Retina (tissue), 1 donor: ENCODE measurements around the gene CPEB4.

Source experiments
- DNase-seq: peaks from one replicate; pipeline ENCODE4 v3.0.0-alpha.2; 2016

The CPEB4 gene

DNA sequence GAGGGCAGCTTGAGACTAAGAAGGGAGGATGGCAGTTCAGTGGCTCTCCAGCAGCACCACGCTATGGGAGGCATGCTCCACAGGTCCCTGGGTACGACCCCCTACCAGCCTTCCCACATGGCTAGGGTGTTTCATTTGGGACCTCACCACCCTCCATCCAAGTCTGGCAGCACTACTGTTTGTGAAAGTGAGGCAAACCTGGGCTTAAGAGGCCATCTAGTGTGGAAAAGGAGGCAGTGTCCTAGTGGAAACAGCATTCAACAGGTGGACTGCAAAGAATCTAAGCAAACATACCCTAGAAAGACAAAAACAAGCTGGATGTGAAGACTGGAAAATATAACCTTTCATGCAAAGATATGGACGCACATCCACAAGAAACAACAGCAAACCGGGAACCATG is 96.1 kb downstream of the CPEB4 start:
- no peak for DNase-seq

DNA sequence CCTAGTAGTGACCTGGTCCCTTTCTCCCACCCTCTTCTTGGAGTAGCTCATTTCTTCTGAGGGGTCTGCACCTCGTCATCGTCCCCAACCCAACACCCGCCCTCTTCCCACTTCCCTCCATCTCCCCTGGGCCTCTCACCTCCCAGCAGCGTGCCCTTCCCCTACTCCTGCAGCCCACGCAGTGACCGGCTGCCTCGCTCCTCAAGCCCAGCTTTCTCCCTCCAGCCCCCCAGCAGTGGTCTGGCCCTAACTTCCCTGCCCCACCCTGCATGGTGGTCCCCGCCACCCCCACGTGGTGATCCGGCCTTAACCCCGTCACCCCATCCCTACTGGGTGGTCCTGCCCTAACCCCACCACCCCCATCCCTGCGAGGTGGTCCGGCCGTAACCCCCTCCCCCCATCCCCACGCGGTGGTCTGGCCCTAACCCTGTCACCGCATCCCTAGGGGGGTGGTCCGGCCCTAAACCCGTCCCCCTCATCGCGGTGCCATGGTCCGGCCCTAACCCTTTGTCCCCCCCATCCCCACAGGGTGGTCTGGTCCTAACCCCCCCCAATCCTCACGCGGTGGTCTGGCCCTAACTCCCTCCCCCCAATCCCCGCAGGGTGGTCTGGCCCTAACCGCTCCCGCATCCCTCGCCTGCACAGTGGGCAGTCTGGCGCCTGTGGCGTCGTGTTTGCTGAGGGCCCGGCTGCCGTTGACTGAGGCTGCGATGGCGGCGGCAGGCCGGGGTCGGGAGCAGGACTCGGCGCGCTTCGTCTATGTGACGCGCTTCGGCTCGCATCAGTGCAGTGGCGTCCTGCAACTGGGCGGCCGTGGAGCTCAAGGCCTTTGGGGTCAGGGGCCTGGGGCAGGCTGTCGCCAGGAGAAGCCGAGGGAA is 100.6 kb downstream of the CPEB4 start, which contains the start of gene C5orf47:
C5orf47 (plus strand) TSS at position 617 of the 878 bp plus-strand sequence; CDS start at position 711, 94 bp downstream.
- DNase-seq = no peak

DNA sequence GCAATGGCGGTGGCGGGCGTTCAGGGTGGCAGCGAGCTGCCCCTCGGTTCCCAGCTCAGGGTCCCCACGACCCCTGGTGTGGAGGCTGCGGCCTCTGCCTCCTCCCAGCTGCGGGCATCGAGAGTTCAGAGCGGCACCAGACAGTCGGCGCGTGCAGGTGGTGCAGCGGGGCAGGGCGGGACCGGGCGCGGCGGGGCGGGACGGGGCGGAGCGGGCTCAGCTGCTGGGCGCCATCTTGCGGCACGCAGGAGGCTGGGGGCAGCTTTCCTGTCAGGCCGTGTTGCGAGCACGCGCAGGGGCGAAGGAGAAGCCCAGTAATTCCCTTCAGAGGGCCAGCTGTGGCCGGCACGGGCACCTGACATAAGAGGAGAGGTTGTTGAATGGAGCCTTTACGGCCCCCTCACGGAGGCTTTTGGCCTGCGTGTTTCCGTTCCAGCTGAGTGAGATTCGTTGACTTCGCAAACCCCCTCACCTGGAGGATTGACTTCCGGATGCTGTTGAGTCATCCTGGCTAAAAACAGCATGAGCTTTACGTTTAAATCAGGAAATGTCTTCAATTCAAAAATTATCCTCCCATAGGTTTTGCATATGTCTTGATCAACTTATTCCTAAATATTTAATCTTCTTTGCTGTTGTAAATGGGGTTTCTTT is 101.4 kb downstream of the CPEB4 start:
- DNase-seq = no peak

DNA sequence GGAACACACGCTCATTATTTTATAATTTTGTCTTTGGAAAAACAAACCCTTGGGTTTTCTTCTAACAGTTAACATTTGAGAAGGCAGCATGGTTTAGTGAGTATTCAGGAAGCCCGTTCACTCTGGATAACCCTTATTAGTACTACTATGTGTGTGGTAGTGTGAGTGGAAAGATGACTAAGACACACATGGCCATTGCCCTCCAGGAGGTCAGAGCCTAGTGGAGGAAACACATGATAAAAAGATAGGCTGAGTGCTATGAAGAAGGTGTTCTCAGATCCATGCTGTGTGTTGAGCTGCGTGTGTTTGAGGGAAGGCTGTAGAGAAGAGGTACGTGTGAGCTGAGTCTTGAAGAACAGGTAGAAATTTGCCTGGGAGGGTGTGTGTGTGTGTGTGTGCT is 109.2 kb downstream of the CPEB4 start:
- no peak for DNase-seq

DNA sequence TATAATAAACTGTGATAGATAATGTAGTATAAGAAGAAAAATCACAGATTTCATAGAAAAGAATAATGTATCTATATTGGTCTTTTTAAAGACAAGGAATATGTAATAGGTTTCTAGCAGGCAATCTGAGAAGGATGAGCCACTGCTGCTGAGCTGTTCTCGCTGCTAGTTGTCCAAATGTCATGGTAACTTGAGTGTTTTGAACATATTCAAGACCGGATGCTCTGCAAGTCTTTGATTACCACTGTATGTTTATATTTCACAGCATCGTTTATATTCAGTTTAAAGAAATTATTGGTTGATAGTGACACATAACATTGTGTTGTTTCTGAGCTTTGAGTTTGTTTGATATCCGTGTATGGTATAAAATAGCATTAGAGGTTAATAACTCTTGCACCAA is 110.4 kb downstream of the CPEB4 start:
- no peak for DNase-seq

DNA sequence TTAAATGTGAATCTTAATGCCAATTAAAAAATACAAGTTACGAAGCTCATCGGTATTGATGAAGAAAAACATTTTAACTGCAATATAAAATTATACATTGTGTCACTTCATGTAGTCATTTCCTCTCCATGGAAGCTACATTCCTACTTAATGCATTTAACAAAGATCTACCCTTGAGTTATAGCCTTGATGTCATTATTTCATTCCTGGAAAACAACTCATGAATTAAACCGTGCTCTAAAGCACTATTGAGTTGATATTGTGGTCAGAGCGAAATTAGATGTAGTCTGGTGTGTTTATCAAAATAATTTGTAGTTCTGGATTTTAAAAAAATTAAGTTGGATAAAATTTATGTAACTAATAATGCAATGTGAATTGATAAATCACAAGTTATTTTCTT is 111.9 kb downstream of the CPEB4 start:
- no peak for DNase-seq

DNA sequence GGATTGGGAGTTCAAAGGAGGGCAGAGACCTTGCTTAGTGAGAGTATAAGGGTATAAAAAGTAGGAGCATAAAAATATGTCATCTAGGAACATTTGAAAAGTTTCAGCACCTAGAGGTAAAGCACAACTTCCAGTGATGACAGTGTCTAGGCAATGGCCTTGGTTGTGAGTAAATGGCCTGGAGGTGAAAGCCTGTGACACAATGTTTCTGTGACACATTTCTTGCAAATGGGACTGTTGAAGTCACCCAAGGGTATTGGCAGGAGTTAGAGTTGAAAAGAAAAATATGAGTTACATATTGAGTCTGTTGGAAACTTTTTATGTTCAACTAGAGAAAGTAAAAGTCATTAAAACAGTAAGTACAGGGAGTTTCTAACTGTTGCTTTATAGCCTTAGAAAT is 115.6 kb downstream of the CPEB4 start:
- no peak for DNase-seq

DNA sequence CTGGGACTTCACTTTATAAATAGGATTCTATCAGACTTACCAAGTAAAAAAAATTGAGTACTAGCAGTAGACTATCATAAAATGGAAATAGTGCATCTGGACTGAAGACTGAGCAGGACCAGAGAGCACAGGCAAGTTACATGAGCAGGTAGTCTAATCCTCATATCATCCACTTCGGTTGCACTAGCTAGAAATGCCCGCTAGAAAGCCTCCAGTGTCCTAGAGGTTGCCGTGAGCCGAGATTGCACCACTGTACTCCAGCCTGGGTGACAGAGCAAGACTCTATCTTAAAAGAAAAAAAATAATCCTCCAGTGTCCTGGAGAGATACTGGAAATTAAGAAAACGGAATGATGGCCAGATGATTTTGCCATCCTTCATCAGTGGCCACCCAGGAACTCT is 120.8 kb downstream of the CPEB4 start:
- DNase-seq = no peak

DNA sequence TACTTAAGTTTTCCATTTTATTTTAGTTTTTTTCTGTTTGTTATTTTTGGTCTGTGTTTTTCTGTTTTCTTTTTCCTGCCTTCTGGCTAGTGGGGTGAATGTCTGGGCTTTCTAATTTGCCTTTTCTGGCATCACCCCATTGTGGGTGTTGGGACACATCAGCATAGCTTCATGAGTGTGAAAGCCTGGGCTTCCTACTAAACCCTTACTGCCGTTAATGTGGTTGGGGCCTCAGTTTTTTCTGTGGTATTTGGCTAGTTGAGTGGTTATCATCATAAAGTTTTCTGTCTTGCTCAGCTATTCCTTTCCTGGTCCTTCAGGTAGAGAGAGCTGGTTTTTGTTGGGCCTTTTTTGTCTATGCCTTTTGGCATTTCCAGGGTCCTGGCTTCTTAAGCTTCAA is 122.2 kb downstream of the CPEB4 start:
- DNase-seq = no peak

DNA sequence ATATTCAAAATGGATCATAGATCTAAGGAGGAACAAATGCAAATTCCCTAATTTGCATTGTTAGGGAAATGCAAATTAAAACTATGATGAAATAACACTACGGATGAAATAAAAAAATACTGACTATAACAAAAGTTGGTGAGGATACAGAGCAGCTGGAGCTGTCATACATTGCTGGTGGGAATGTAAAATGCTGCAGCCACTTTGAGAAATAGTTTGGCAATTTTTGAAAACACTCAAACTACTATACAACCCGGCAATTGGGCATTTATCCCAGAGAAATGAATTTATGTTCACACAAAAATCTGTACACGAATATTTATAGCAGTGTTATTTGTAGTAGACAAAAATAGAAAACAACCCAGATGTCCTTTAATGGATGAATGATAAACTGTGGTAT is 123.3 kb downstream of the CPEB4 start:
- DNase-seq = no peak
